BE2C (cell line): ENCODE results near the gene PPRC1.
"Not testable (repeated sequence)": the region's sequence is repeated elsewhere in the genome, so short reads cannot be mapped to it uniquely, and the experiment has no call there.

Experiments
- DNase-seq: peaks from one replicate; pipeline ENCODE4 v3.0.0-alpha.2; 2020
- H3K27me3 ChIP-seq: fragments of 250-450 bp; sonication (Bioruptor Pico); 2 replicates; pipeline ENCODE4 v1.5.1; 2020; ENCODE audit warnings: mild to moderate bottlenecking
- H3K36me3 ChIP-seq: fragments of 250-450 bp; sonication (Bioruptor Pico); 2 replicates; pipeline ENCODE4 v1.5.1; 2020; ENCODE audit warnings: mild to moderate bottlenecking
- H3K4me1 ChIP-seq: fragments of 250-450 bp; sonication (Bioruptor Pico); 2 replicates; pipeline ENCODE4 v1.5.1; 2020
- H3K4me3 ChIP-seq: 2 replicates; pipeline ENCODE4 v1.5.1; 2011; ENCODE audit warnings: low read depth, low read length
- H3K9me3 ChIP-seq: fragments of 250-450 bp; sonication (Bioruptor Pico); 2 replicates; pipeline ENCODE4 v1.5.1; 2020
- CTCF ChIP-seq: IDR thresholded peaks from 2 replicates; pipeline ENCODE4 v1.5.1; 2012; ENCODE audit warnings: mild to moderate bottlenecking, low read depth, low read length

PPRC1 gene

GRCh38 chr10:102172288-102172687 is 39.4 kb downstream of the PPRC1 start:
- Histone ChIP-seq H3K9me3 (no peaks in the 10 kb centered on the region), H3K4me3 (no peak overlapping the region), H3K36me3 (no peaks in the 10 kb centered on the region), H3K4me1 (no peaks in the 10 kb centered on the region), H3K27me3 (no peaks in the 10 kb centered on the region)
- no peak for DNase-seq
- TF ChIP-seq CTCF = no peak

GRCh38 chr10:102175415-102175814 is 42.6 kb downstream of the PPRC1 start:
- H3K36me3 ChIP-seq = no peaks in the 10 kb centered on the region
- H3K4me3 ChIP-seq = no peak overlapping the region
- no peak for DNase-seq
- H3K4me1 ChIP-seq = no peaks in the 10 kb centered on the region
- TF ChIP-seq CTCF = no peak
- no peaks in the 10 kb centered on the region for H3K27me3 ChIP-seq
- no peaks in the 10 kb centered on the region for H3K9me3 ChIP-seq

GRCh38 chr10:102184606-102185005 is 51.8 kb downstream of the PPRC1 start:
- Histone ChIP-seq H3K36me3 (no peaks in the 10 kb centered on the region), H3K9me3 (no peaks in the 10 kb centered on the region), H3K27me3 (no peaks in the 10 kb centered on the region), H3K4me3 (no peak overlapping the region), H3K4me1 (no peaks in the 10 kb centered on the region)
- no peak for DNase-seq
- no peak for TF ChIP-seq CTCF

- no peak overlapping the region for H3K4me3 ChIP-seq
- no peak for TF ChIP-seq CTCF
- no peaks in the 10 kb centered on the region for H3K4me1 ChIP-seq
- no peaks in the 10 kb centered on the region for H3K27me3 ChIP-seq
- H3K36me3 ChIP-seq = no peaks in the 10 kb centered on the region
- no peak for DNase-seq
- H3K9me3 ChIP-seq = no peaks in the 10 kb centered on the region
These were observed 52.4 kb downstream of the PPRC1 start for GRCh38 chr10:102185272-102185671.

- TF ChIP-seq CTCF = no peak
- Histone ChIP-seq H3K27me3 (no peaks in the 10 kb centered on the region), H3K36me3 (no peaks in the 10 kb centered on the region), H3K4me1 (no peaks in the 10 kb centered on the region), H3K9me3 (no peaks in the 10 kb centered on the region), H3K4me3 (no peak overlapping the region)
- peak; percentile 27 for DNase-seq
These were observed 53.1 kb downstream of the PPRC1 start for GRCh38 chr10:102185811-102186527.

- H3K4me1 ChIP-seq = no peaks in the 10 kb centered on the region
- no peaks in the 10 kb centered on the region; the same call in 1 of the 2 replicates for H3K9me3 ChIP-seq
These were observed 55.6 kb downstream of the PPRC1 start for GRCh38 chr10:102188298-102188940.

GRCh38 chr10:102188941-102189898 is 56.4 kb downstream of the PPRC1 start:
- H3K36me3 ChIP-seq, DNase-seq, H3K27me3 ChIP-seq, H3K9me3 ChIP-seq, H3K4me1 ChIP-seq, H3K4me3 ChIP-seq: not testable (repeated sequence)

More at GRCh38 chr10:102188298-102188940, 55.6 kb downstream of the PPRC1 start:
- no peaks in the 10 kb centered on the region for H3K36me3 ChIP-seq
- H3K27me3 ChIP-seq = no peaks in the 10 kb centered on the region
- no peak for TF ChIP-seq CTCF
- no peak for DNase-seq
- H3K4me3 ChIP-seq = no peak overlapping the region
